ENCODE measurements around the gene SPAG6. TPM values are rescaled to one million over a fixed set of nuclear protein-coding genes. Genes with fewer than 3 reads are reported as not detected.
A peak's percentile ranks its signal among the peaks of the same experiment; 100 is the strongest.

SPAG6 gene
- total and polyA plus RNA-seq, 2 of the 4 experiments (the other 2 are of a cell fraction), result not detected

GRCh38 chr10:22308390-22308789 lies 36.9 kb upstream of the SPAG6 start:
- H3K9me1 ChIP-seq (ENCODE audit: insufficient read depth, low read length), result no peaks in the 10 kb centered on the region
- no peak overlapping the region for H3K56ac ChIP-seq (ENCODE audit: extremely low read depth, insufficient read depth, low read length)
- ChIA-PET CTCF (no interaction called here), POLR2A (ENCODE audit: unreplicated experiment) (interaction anchor here (0.6 kb wide), 1 partner anchor 1221 kb away, joined by 5 read pairs; no protein-coding TSS in a partner anchor)
- H3K27ac ChIP-seq (ENCODE audit: insufficient read depth, low read length), result no peak overlapping the region
- no peak overlapping the region for H3K4me2 ChIP-seq (ENCODE audit: low read depth, low read length)
- H4K8ac ChIP-seq (ENCODE audit: low read depth in 2 of 2, low read length in 2 of 2), result no peak overlapping the region
- H4K91ac ChIP-seq (ENCODE audit: insufficient read depth, low read depth, low read length), result no peak overlapping the region
- H3K79me1 ChIP-seq (ENCODE audit: low read depth in 1 of 2, low read length in 2 of 2), result no peaks in the 10 kb centered on the region
- no peak overlapping the region for H4K5ac ChIP-seq (ENCODE audit: low read depth, low read length)
- no peaks in the 10 kb centered on the region for H3K36me3 ChIP-seq (ENCODE audit: control insufficient read depth, insufficient read depth, low read length)
- H2BK15ac ChIP-seq (ENCODE audit: low read depth, low read length), result no peak overlapping the region
- H2BK120ac ChIP-seq (ENCODE audit: low read depth, low read length), result no peak overlapping the region
- in situ Hi-C loops (cut with MboI; ENCODE audit: low sequenced_read_pairs), result loop anchor here (25.0 kb wide), 1 partner anchor 796 kb away; no protein-coding TSS in a partner anchor
- dilution Hi-C loops (cut with HindIII; ENCODE audit: low sequenced_read_pairs, unreplicated experiment), result no loop called here
- DNase-seq (peak; percentile 53), ATAC-seq (ENCODE audit: low read depth) (no peak)
- TF ChIP-seq MAZ (IDR thresholded peaks at IDR 0.05; ENCODE audit: borderline replicate concordance, low read depth, low read length) (no peak), CEBPB (IDR thresholded peaks at IDR 0.05; ENCODE audit: low read depth, low read length) (no peak), SMC3 (IDR thresholded peaks at IDR 0.05; ENCODE audit: low read depth, low read length) (no peak), ELK1 (IDR thresholded peaks at IDR 0.05; ENCODE audit: borderline replicate concordance, low read depth, low read length) (no peak), BHLHE40 (IDR thresholded peaks at IDR 0.05; ENCODE audit: low read depth, low read length) (no peak), USF2 (IDR thresholded peaks at IDR 0.05; ENCODE audit: low read depth, low read length) (no peak), RCOR1 (IDR thresholded peaks at IDR 0.05; ENCODE audit: insufficient replicate concordance, low read length) (no peak), RFX5 (IDR thresholded peaks at IDR 0.05; ENCODE audit: low read depth, low read length) (no peak), CTCF (conservative IDR thresholded peaks at IDR 0.05; ENCODE audit: low read depth, low read length) (no peak), NFE2L2 (IDR thresholded peaks at IDR 0.05; ENCODE audit: low read depth, low read length) (no peak), MXI1 (IDR thresholded peaks at IDR 0.05; ENCODE audit: borderline replicate concordance, low read depth, low read length) (no peak), RAD21 (IDR thresholded peaks at IDR 0.05; ENCODE audit: low read length) (no peak), CHD1 (IDR thresholded peaks at IDR 0.05; ENCODE audit: low read depth, low read length) (no peak), POLR2A (IDR thresholded peaks at IDR 0.05; ENCODE audit: low read depth, low read length) (no peak), MAFK (IDR thresholded peaks at IDR 0.05; ENCODE audit: low read depth, low read length) (no peak), FOS (IDR thresholded peaks at IDR 0.05; ENCODE audit: low read depth, low read length) (no peak)
- H2BK20ac ChIP-seq (ENCODE audit: low read depth, low read length), result no peak overlapping the region
- no peaks in the 10 kb centered on the region for H3K27me3 ChIP-seq (ENCODE audit: control insufficient read depth, insufficient read depth, low read length)
- BruUV-seq (replicated peaks), result no TSS peak
- no peaks in the 10 kb centered on the region for H4K20me1 ChIP-seq (ENCODE audit: insufficient read depth, low read length)
- intact Hi-C loops (cut with micrococcal nuclease), result no loop called here
- no peak overlapping the region for H2AK9ac ChIP-seq (replicated peaks; ENCODE audit: low read depth, low read length, poor library complexity)
- no peak overlapping the region for H3K4me3 ChIP-seq (ENCODE audit: insufficient read depth, low read depth, low read length)
- no peaks in the 10 kb centered on the region for H3K4me1 ChIP-seq (ENCODE audit: control insufficient read depth, insufficient read depth, low read length)
- H3K23ac ChIP-seq (ENCODE audit: low read depth, low read length), result no peak overlapping the region
- no peak overlapping the region for H3K9ac ChIP-seq (ENCODE audit: low read depth, low read length)
- H2BK5ac ChIP-seq (ENCODE audit: low read depth, low read length, poor library complexity, severe bottlenecking), result no peak overlapping the region
- H3K9me3 ChIP-seq (ENCODE audit: control insufficient read depth, insufficient read depth, low read length), result no peaks in the 10 kb centered on the region
- H3K14ac ChIP-seq (replicated peaks; ENCODE audit: low read depth, low read length), result no peak overlapping the region
- no peak overlapping the region for H2AFZ ChIP-seq (replicated peaks; ENCODE audit: low read length, poor library complexity)
- H3K4ac ChIP-seq (ENCODE audit: low read depth, low read length), result no peak overlapping the region
- no CpG with 5 or more reads among the region's 2 CpGs for WGBS, 2 experiments (ENCODE audit: extremely low coverage in 2 of 2, insufficient read length in 1 of 2)
- no peak overlapping the region for H2AK5ac ChIP-seq (ENCODE audit: low read depth, low read length)
- H3K18ac ChIP-seq (ENCODE audit: low read depth, low read length), result no peak overlapping the region
